Smooth muscle cell (in vitro differentiated cells): ENCODE measurements around the gene CYP26B1. TPM values are rescaled to one million over a fixed set of nuclear protein-coding genes. Genes with fewer than 3 reads are reported as not detected.

Experiments
- DNase-seq: peaks from one replicate; lab custom pipeline; 2025; ENCODE audit not compliant: unreplicated experiment; lab: John Stamatoyannopoulos, UW
- H2AFZ ChIP-seq: fragments of 200-600 bp; sonication (generic); 2 replicates; pipeline ENCODE4 v1.6.0; 2016; ENCODE audit warnings: antibody characterized with exemption, low read depth, mild to moderate bottlenecking
- H3F3A ChIP-seq: fragments of 200-600 bp; sonication (generic); 2 replicates; pipeline ENCODE4 v1.6.0; 2017; ENCODE audit warnings: antibody characterized with exemption, low read depth
- H3K27ac ChIP-seq: fragments of 200-600 bp; sonication (generic); 2 replicates; pipeline ENCODE4 v1.5.1; 2016; ENCODE audit warnings: low read depth, mild to moderate bottlenecking
- H3K27me3 ChIP-seq: fragments of 200-600 bp; sonication (generic); 2 replicates; pipeline ENCODE4 v1.6.1; 2016; ENCODE audit warnings: low read depth, mild to moderate bottlenecking
- H3K36me3 ChIP-seq: fragments of 200-600 bp; sonication (generic); 2 replicates; pipeline ENCODE4 v1.5.1; 2016; ENCODE audit warnings: low read depth
- H3K4me1 ChIP-seq: fragments of 200-600 bp; sonication (generic); 2 replicates; pipeline ENCODE4 v1.5.1; 2016; ENCODE audit warnings: low read depth
- H3K4me2 ChIP-seq: fragments of 200-600 bp; sonication (generic); 2 replicates; pipeline ENCODE4 v1.6.0; 2016; ENCODE audit warnings: mild to moderate bottlenecking
- H3K4me3 ChIP-seq: fragments of 200-600 bp; sonication (generic); 2 replicates; pipeline ENCODE4 v1.5.1; 2016; ENCODE audit warnings: mild to moderate bottlenecking
- H3K79me2 ChIP-seq: fragments of 200-600 bp; sonication (generic); 2 replicates; pipeline ENCODE4 v1.6.0; 2016; ENCODE audit warnings: low read depth, mild to moderate bottlenecking
- H3K9ac ChIP-seq: fragments of 200-600 bp; sonication (generic); 2 replicates; pipeline ENCODE4 v1.6.0; 2016; ENCODE audit warnings: low read depth
- H3K9me3 ChIP-seq: fragments of 200-600 bp; sonication (generic); replicated peaks from 2 replicates; pipeline ENCODE4 v1.5.1; 2016; ENCODE audit warnings: low read depth
- H4K20me1 ChIP-seq: fragments of 200-600 bp; sonication (generic); 2 replicates; pipeline ENCODE4 v1.6.0; 2016; ENCODE audit warnings: low read depth
- CTCF ChIP-seq: fragments of 200-600 bp; sonication (generic); IDR thresholded peaks from 2 replicates; pipeline ENCODE4 v1.5.1; 2017; ENCODE audit warnings: borderline replicate concordance, mild to moderate bottlenecking, antibody characterized with exemption; ENCODE audit not compliant: insufficient read depth, poor library complexity, severe bottlenecking
- WGBS: methylation state at CpG from one replicate; pipeline ENCODE4 v1.1.7; 2016; ENCODE audit warnings: low lambda C conversion rate; 5-methylcytosine and 5-hydroxymethylcytosine counted together
- polyA plus RNA-seq: library from polyadenylated mRNA; unstranded; fragments of >200 nt; fragmentation: Nextera tagmentation; extraction: Ambion mirVana; gene quantifications from 2 replicates; pipeline ENCODE4 v1.2.1, GENCODE V29; 2016
- total RNA-seq: library from RNA; depleted of rRNA; stranded (reverse); fragments of >200 nt; gene quantifications from 2 replicates; pipeline ENCODE4 v1.2.3, GENCODE V29; 2014

Gene CYP26B1
- total and polyA plus RNA-seq, 2 experiments from 2014 or later = 0.48 to 1.1 TPM

GRCh38 chr2:72117718-72118117 is 29.9 kb downstream of the CYP26B1 start:
- Histone ChIP-seq H3K27ac (no peak overlapping the region), H3K4me1 (no peaks in the 10 kb centered on the region)
- WGBS = 89% methylated on average over 10 of the region's 10 CpGs

GRCh38 chr2:72117029-72117428 is 30.6 kb downstream of the CYP26B1 start:
- Histone ChIP-seq H3K79me2 (no peaks in the 10 kb centered on the region), H4K20me1 (no peaks in the 10 kb centered on the region), H3K27ac (no peak overlapping the region), H3K36me3 (no peaks in the 10 kb centered on the region), H3K4me1 (no peaks in the 10 kb centered on the region), H2AFZ (no peak overlapping the region), H3K9me3 (peaks cover 2% of the 10 kb centered on the region), H3K4me2 (no peak overlapping the region), H3F3A (no peaks in the 10 kb centered on the region), H3K9ac (no peak overlapping the region), H3K27me3 (no peaks in the 10 kb centered on the region), H3K4me3 (no peak overlapping the region)
- 97% methylated on average over 6 of the region's 6 CpGs for WGBS
- no peak for DNase-seq
- TF ChIP-seq CTCF = no peak

More at GRCh38 chr2:72117718-72118117, 29.9 kb downstream of the CYP26B1 start:
- Histone ChIP-seq H3F3A (no peaks in the 10 kb centered on the region), H3K36me3 (no peaks in the 10 kb centered on the region), H4K20me1 (no peaks in the 10 kb centered on the region), H3K9me3 (peaks cover 5% of the 10 kb centered on the region), H3K4me2 (no peak overlapping the region), H3K4me3 (no peak overlapping the region), H3K27me3 (no peaks in the 10 kb centered on the region), H2AFZ (no peak overlapping the region), H3K79me2 (no peaks in the 10 kb centered on the region), H3K9ac (no peak overlapping the region)
- DNase-seq = no peak
- TF ChIP-seq CTCF = no peak

- H3K36me3 ChIP-seq = no peaks in the 10 kb centered on the region
- no peaks in the 10 kb centered on the region for H3F3A ChIP-seq
- no peaks in the 10 kb centered on the region for H3K79me2 ChIP-seq
- WGBS = 49% methylated on average over 4 of the region's 4 CpGs
- H3K9ac ChIP-seq = no peak overlapping the region
- no peak overlapping the region for H2AFZ ChIP-seq
- H3K4me1 ChIP-seq = no peaks in the 10 kb centered on the region
- H3K4me3 ChIP-seq = no peak overlapping the region
- H3K4me2 ChIP-seq = peak overlapping the region; percentile 54
- no peak for TF ChIP-seq CTCF
- peak overlapping the region; percentile 52 for H3K27ac ChIP-seq
- DNase-seq = no peak
- no peaks in the 10 kb centered on the region for H3K9me3 ChIP-seq
- no peaks in the 10 kb centered on the region for H3K27me3 ChIP-seq
- H4K20me1 ChIP-seq = no peaks in the 10 kb centered on the region
These were observed 31.6 kb downstream of the CYP26B1 start for GRCh38 chr2:72116081-72116533.
